Right lung (tissue), 5 donors: ENCODE data around the gene RASSF5. TPM values are rescaled to one million over a fixed set of nuclear protein-coding genes. Genes with fewer than 3 reads are reported as not detected.
"Not testable (repeated sequence)": the region's sequence is repeated elsewhere in the genome, so short reads cannot be mapped to it uniquely, and the experiment has no call there.

Experiments
- DNase-seq, 2 donors: peaks; one replicate each; pipeline ENCODE4 v3.0.0-alpha.2; 2013
- polyA plus RNA-seq, 5 donors: library from polyadenylated mRNA; unstranded; fragments of 120-200 nt; gene quantifications; one replicate each; pipeline versions ENCODE4 v1.2.1 to v1.2.3, GENCODE V29; 2013; ENCODE audit warnings: inconsistent platforms in 1 of 5, low replicate concordance in 1 of 5; ENCODE audit not compliant: insufficient read length in 5 of 5, insufficient read depth in 1 of 5

RASSF5 gene
- polyA plus RNA-seq, 5 donors, result 6.2 to 12.3 (median 11.6) TPM

- DNase-seq, result no peak
These were observed 60.9 kb downstream of the RASSF5 start for GRCh38 chr1:206568256-206568655.

- DNase-seq, result no peak
These were observed 61.5 kb downstream of the RASSF5 start for GRCh38 chr1:206568779-206569352.

GRCh38 chr1:206569556-206569955 lies 62.2 kb downstream of the RASSF5 start:
- no peak for DNase-seq

GRCh38 chr1:206570529-206570928 lies 63.2 kb downstream of the RASSF5 start:
- DNase-seq, result no peak

- DNase-seq, result no peak
These were observed 65.5 kb downstream of the RASSF5 start for GRCh38 chr1:206572835-206573234.

- DNase-seq, result no peak
These were observed 66.0 kb downstream of the RASSF5 start for GRCh38 chr1:206573319-206573718.

- DNase-seq, result no peak
These were observed 66.4 kb downstream of the RASSF5 start for GRCh38 chr1:206573762-206574161.

GRCh38 chr1:206575165-206575893 lies 68.0 kb downstream of the RASSF5 start:
- DNase-seq, result peak; percentile 77 to 82

GRCh38 chr1:206575894-206576737 lies 68.8 kb downstream of the RASSF5 start:
- DNase-seq, result no peak

GRCh38 chr1:206577626-206578025 lies 70.3 kb downstream of the RASSF5 start:
- DNase-seq, result no peak

GRCh38 chr1:206578068-206578977 lies 71.0 kb downstream of the RASSF5 start:
- DNase-seq, result no peak

GRCh38 chr1:206578978-206579374 lies 71.6 kb downstream of the RASSF5 start:
- no peak for DNase-seq

GRCh38 chr1:206579747-206580437 lies 72.6 kb downstream of the RASSF5 start:
- no peak for DNase-seq

- no peak for DNase-seq
These were observed 73.2 kb downstream of the RASSF5 start for GRCh38 chr1:206580438-206581113.

GRCh38 chr1:206581114-206581497 lies 73.8 kb downstream of the RASSF5 start:
- not testable (repeated sequence) for DNase-seq

GRCh38 chr1:206581571-206581981 lies 74.2 kb downstream of the RASSF5 start:
- DNase-seq, result no peak

- no peak for DNase-seq
These were observed 75.2 kb downstream of the RASSF5 start for GRCh38 chr1:206582537-206582936.

GRCh38 chr1:206582971-206583706 lies 75.8 kb downstream of the RASSF5 start:
- no peak for DNase-seq
